Tibial artery (tissue), 4 donors: ENCODE results near the gene DIS3L2.

ENCODE experiments used
- DNase-seq, 2 donors: peaks; one replicate each; pipeline ENCODE4 v3.0.0-alpha.2; 2019
- H3K27ac ChIP-seq, 2 donors: fragments of 200-600 bp; sonication (generic) in 1 of 2; 1 replicate in 1 of 2; 2 replicates in 1 of 2; pipeline ENCODE4 v1.5.1; 2018 to 2019; ENCODE audit warnings: mild to moderate bottlenecking in 1 of 2
- H3K27me3 ChIP-seq, 2 donors: fragments of 200-600 bp; sonication (generic) in 1 of 2; one replicate each; pipeline versions ENCODE4 v1.5.1 to v1.6.0; 2016 to 2019
- H3K36me3 ChIP-seq, 3 donors: fragments of 200-600 bp; sonication (generic) in 2 of 3; one replicate each; pipeline ENCODE4 v1.5.1; 2016 to 2019; ENCODE audit warnings: mild to moderate bottlenecking in 2 of 3
- H3K4me1 ChIP-seq, 4 donors: fragments of 200-600 bp; sonication (generic) in 2 of 4; 1 replicate in 3 of 4; 2 replicates in 1 of 4; pipeline ENCODE4 v1.5.1; 2016 to 2019
- H3K4me3 ChIP-seq, 2 donors: fragments of 200-600 bp; sonication (generic) in 1 of 2; 1 replicate in 1 of 2; 2 replicates in 1 of 2; pipeline ENCODE4 v1.5.1; 2018 to 2019; ENCODE audit warnings: mild to moderate bottlenecking in 2 of 2
- H3K9me3 ChIP-seq, 3 donors: fragments of 200-600 bp; sonication (generic) in 1 of 3; one replicate each; pipeline ENCODE4 v1.5.1; 2016 to 2019
- intact Hi-C: fragments of 100-400 bp; cut with DNase I; formaldehyde crosslinking; loops from one replicate; pipeline ENCODE4 v1.15.0; 2023; ENCODE audit warnings: low total_unique reads
- TF ChIP-seq, protein P1 (sequence below), 2 experiments: fragments of 200-600 bp in 1 of 2; fragments of 450-650 bp in 1 of 2; IDR thresholded peaks; one replicate each; pipeline ENCODE4 v1.5.1; 2017 to 2019; ENCODE audit warnings: antibody characterized with exemption in 2 of 2, mild to moderate bottlenecking in 1 of 2, moderate library complexity in 1 of 2

DIS3L2 gene

GRCh38 chr2:232299927-232300674 is 338.6 kb downstream of the DIS3L2 start:
- TF ChIP-seq, protein P1, sequence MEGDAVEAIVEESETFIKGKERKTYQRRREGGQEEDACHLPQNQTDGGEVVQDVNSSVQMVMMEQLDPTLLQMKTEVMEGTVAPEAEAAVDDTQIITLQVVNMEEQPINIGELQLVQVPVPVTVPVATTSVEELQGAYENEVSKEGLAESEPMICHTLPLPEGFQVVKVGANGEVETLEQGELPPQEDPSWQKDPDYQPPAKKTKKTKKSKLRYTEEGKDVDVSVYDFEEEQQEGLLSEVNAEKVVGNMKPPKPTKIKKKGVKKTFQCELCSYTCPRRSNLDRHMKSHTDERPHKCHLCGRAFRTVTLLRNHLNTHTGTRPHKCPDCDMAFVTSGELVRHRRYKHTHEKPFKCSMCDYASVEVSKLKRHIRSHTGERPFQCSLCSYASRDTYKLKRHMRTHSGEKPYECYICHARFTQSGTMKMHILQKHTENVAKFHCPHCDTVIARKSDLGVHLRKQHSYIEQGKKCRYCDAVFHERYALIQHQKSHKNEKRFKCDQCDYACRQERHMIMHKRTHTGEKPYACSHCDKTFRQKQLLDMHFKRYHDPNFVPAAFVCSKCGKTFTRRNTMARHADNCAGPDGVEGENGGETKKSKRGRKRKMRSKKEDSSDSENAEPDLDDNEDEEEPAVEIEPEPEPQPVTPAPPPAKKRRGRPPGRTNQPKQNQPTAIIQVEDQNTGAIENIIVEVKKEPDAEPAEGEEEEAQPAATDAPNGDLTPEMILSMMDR (IDR thresholded peaks at IDR 0.05) = no peak
- Histone ChIP-seq H3K36me3 (peaks cover 5 to 48% (median 46%) of the 10 kb centered on the region in 3 donors), H3K9me3 (no peaks in the 10 kb centered on the region), H3K27ac (no peak overlapping the region), H3K4me1 (no peaks in the 10 kb centered on the region), H3K27me3 (no peaks in the 10 kb centered on the region), H3K4me3 (no peak overlapping the region)
- intact Hi-C loops = no loop called here
- no peak for DNase-seq

- Histone ChIP-seq H3K4me1 (no peaks in the 10 kb centered on the region), H3K9me3 (no peaks in the 10 kb centered on the region), H3K27ac (no peak overlapping the region), H3K4me3 (no peak overlapping the region), H3K27me3 (no peaks in the 10 kb centered on the region), H3K36me3 (peaks cover 5 to 51% (median 48%) of the 10 kb centered on the region in 3 donors)
- TF ChIP-seq, protein P1 (IDR thresholded peaks at IDR 0.05) = no peak
- no peak for DNase-seq
- intact Hi-C loops = no loop called here
These were observed 339.4 kb downstream of the DIS3L2 start for GRCh38 chr2:232300894-232301387.

GRCh38 chr2:232304236-232304635 is 342.7 kb downstream of the DIS3L2 start:
- Histone ChIP-seq H3K9me3 (no peaks in the 10 kb centered on the region), H3K4me3 (no peak overlapping the region), H3K27me3 (no peaks in the 10 kb centered on the region), H3K36me3 (peaks cover 5 to 47% (median 47%) of the 10 kb centered on the region in 3 donors), H3K27ac (no peak overlapping the region), H3K4me1 (no peaks in the 10 kb centered on the region)
- intact Hi-C loops = no loop called here
- TF ChIP-seq, protein P1 (IDR thresholded peaks at IDR 0.05) = no peak
- DNase-seq = no peak

GRCh38 chr2:232306741-232307305 is 345.3 kb downstream of the DIS3L2 start:
- no peak overlapping the region for H3K4me3 ChIP-seq
- H3K27me3 ChIP-seq = no peaks in the 10 kb centered on the region
- TF ChIP-seq, protein P1 (IDR thresholded peaks at IDR 0.05) = no peak
- intact Hi-C loops = no loop called here
- peaks cover 7 to 31% (median 30%) of the 10 kb centered on the region in 3 donors for H3K36me3 ChIP-seq
- H3K4me1 ChIP-seq = no peaks in the 10 kb centered on the region
- no peak for DNase-seq
- no peaks in the 10 kb centered on the region for H3K9me3 ChIP-seq
- no peak overlapping the region for H3K27ac ChIP-seq

GRCh38 chr2:232307854-232308253 is 346.3 kb downstream of the DIS3L2 start:
- Histone ChIP-seq H3K4me3 (no peak overlapping the region), H3K4me1 (no peaks in the 10 kb centered on the region), H3K9me3 (peaks cover 0 to 6% (median 0%) of the 10 kb centered on the region in 3 donors), H3K27ac (no peak overlapping the region), H3K27me3 (no peaks in the 10 kb centered on the region), H3K36me3 (peaks cover 7 to 30% (median 30%) of the 10 kb centered on the region in 3 donors)
- TF ChIP-seq, protein P1 (IDR thresholded peaks at IDR 0.05) = no peak
- no peak for DNase-seq
- intact Hi-C loops = no loop called here
